Neural cell (in vitro differentiated cells): ENCODE data around the gene PDE1A. TPM values are rescaled to one million over a fixed set of nuclear protein-coding genes. Genes with fewer than 3 reads are reported as not detected.

Experiments used
- H2AFZ ChIP-seq: fragments of 200-600, 300-800 bp; sonication (generic), shearing (Covaris generic); 2 replicates; pipeline ENCODE4 v1.6.0; 2014; ENCODE audit warnings: low read depth, mild to moderate bottlenecking, antibody characterized with exemption, low read length, moderate library complexity
- H3F3A ChIP-seq: fragments of 200-600 bp; shearing (Covaris generic); 2 replicates; pipeline ENCODE4 v1.6.1; 2016; ENCODE audit warnings: mild to moderate bottlenecking, moderate library complexity, mixed read lengths, antibody characterized with exemption, low read length; ENCODE audit not compliant: insufficient read depth, poor library complexity, severe bottlenecking
- H3K27ac ChIP-seq: fragments of 200-600, 300-800 bp; sonication (generic), shearing (Covaris generic); 2 replicates; pipeline ENCODE4 v1.5.1; 2014; ENCODE audit warnings: mild to moderate bottlenecking, low read length, moderate library complexity
- H3K27me3 ChIP-seq: fragments of 300-800, 200-600 bp; sonication (generic), shearing (Covaris generic); 2 replicates; pipeline ENCODE4 v1.6.0; 2014; ENCODE audit warnings: mild to moderate bottlenecking, low read depth, low read length, moderate library complexity; ENCODE audit not compliant: insufficient read depth
- H3K36me3 ChIP-seq: fragments of 300-800, 200-600 bp; sonication (generic), shearing (Covaris generic); 2 replicates; pipeline ENCODE4 v1.5.1; 2014; ENCODE audit warnings: mild to moderate bottlenecking, antibody characterized with exemption, low read length, moderate library complexity; ENCODE audit not compliant: insufficient read depth
- H3K4me2 ChIP-seq: fragments of 300-800, 200-600 bp; sonication (generic), shearing (Covaris generic); 2 replicates; pipeline ENCODE4 v1.6.0; 2014; ENCODE audit warnings: mild to moderate bottlenecking, low read length
- H3K4me3 ChIP-seq: fragments of 300-800, 200-600 bp; sonication (generic), shearing (Covaris generic); 2 replicates; pipeline ENCODE4 v1.5.1; 2014; ENCODE audit warnings: mild to moderate bottlenecking, low read length, moderate library complexity
- H3K79me2 ChIP-seq: fragments of 200-600 bp; shearing (Covaris generic); replicated peaks from 2 replicates; pipeline ENCODE4 v1.6.0; 2014; ENCODE audit warnings: mild to moderate bottlenecking, low read length, moderate library complexity; ENCODE audit not compliant: insufficient read depth
- H3K9ac ChIP-seq: fragments of 300-800, 200-600 bp; sonication (generic), shearing (Covaris generic); 2 replicates; pipeline ENCODE4 v1.6.1; 2016; ENCODE audit warnings: mild to moderate bottlenecking, low read length, mixed read lengths
- H3K9me2 ChIP-seq: fragments of 200-600 bp; shearing (Covaris generic); 2 replicates; pipeline ENCODE4 v1.6.1; 2016; ENCODE audit warnings: mild to moderate bottlenecking, low read length, mixed read lengths; ENCODE audit not compliant: insufficient read depth
- H3K9me3 ChIP-seq: fragments of 200-600, 300-800 bp; sonication (generic), shearing (Covaris generic); 2 replicates; pipeline ENCODE4 v1.6.1; 2016; ENCODE audit warnings: mild to moderate bottlenecking, mixed run types, low read length, moderate library complexity, mixed read lengths
- H4K20me1 ChIP-seq: fragments of 200-600 bp; shearing (Covaris generic); 2 replicates; pipeline ENCODE4 v1.6.1; 2016; ENCODE audit warnings: mild to moderate bottlenecking, mixed run types; ENCODE audit not compliant: insufficient read depth
- CTCF ChIP-seq: fragments of 450-650 bp; IDR thresholded peaks from 2 replicates; pipeline ENCODE4 v1.5.1; 2014; ENCODE audit warnings: antibody characterized with exemption, mild to moderate bottlenecking, moderate library complexity; ENCODE audit not compliant: poor library complexity, severe bottlenecking
- EP300 ChIP-seq: fragments of 450-650 bp; conservative IDR thresholded peaks from 2 replicates; pipeline ENCODE4 v1.6.1; 2014; ENCODE audit warnings: antibody characterized with exemption, mild to moderate bottlenecking, moderate library complexity; ENCODE audit not compliant: poor library complexity, severe bottlenecking
- EZH2 ChIP-seq: fragments of 200-600, 300-800 bp; shearing (Covaris generic), sonication (generic); IDR thresholded peaks from 2 replicates; pipeline ENCODE4 v1.6.1; 2014; ENCODE audit warnings: antibody characterized with exemption, low read length, borderline replicate concordance, mild to moderate bottlenecking; ENCODE audit not compliant: insufficient read depth, poor library complexity, severe bottlenecking
- MXI1 ChIP-seq: fragments of 450-650 bp; conservative IDR thresholded peaks from 2 replicates; pipeline ENCODE4 v1.6.1; 2014; ENCODE audit warnings: antibody characterized with exemption, mild to moderate bottlenecking; ENCODE audit not compliant: poor library complexity, severe bottlenecking
- POLR2AphosphoS5 ChIP-seq: IDR thresholded peaks from 2 replicates; pipeline ENCODE4 v1.6.1; 2012
- RAD21 ChIP-seq: fragments of 450-650 bp; conservative IDR thresholded peaks from 2 replicates; pipeline ENCODE4 v1.6.1; 2014; ENCODE audit warnings: antibody characterized with exemption, mild to moderate bottlenecking, moderate library complexity
- REST ChIP-seq: IDR thresholded peaks from 2 replicates; pipeline ENCODE4 v1.6.1; 2012; ENCODE audit warnings: borderline replicate concordance
- SMC3 ChIP-seq: fragments of 450-650 bp; conservative IDR thresholded peaks from 2 replicates; pipeline ENCODE4 v1.6.1; 2014; ENCODE audit warnings: antibody characterized with exemption, mild to moderate bottlenecking, moderate library complexity; ENCODE audit not compliant: poor library complexity
- TAF1 ChIP-seq: IDR thresholded peaks from 2 replicates; pipeline ENCODE4 v1.6.1; 2012; ENCODE audit warnings: low read depth
- polyA minus RNA-seq: library from RNA; depleted of rRNA, polyadenylated mRNA; stranded (reverse); fragments of >200 nt; gene quantifications from 2 replicates; pipeline ENCODE4 v1.2.3, GENCODE V29; 2014
- polyA plus RNA-seq: library from polyadenylated mRNA; depleted of rRNA; stranded (reverse); fragments of >200 nt; gene quantifications from 2 replicates; pipeline ENCODE4 v1.2.3, GENCODE V29; 2014

The PDE1A gene
- polyA plus RNA-seq = 1.6 and 2.2 TPM in 2 replicates
- polyA minus RNA-seq = 4.7 and 6.1 TPM in 2 replicates

- Histone ChIP-seq H3K9me3 (no peaks in the 10 kb centered on the region), H3K36me3 (no peaks in the 10 kb centered on the region), H3K9me2 (no peaks in the 10 kb centered on the region), H4K20me1 (no peaks in the 10 kb centered on the region), H3K27ac (no peak within 1 kb of the TSS), H2AFZ (no peak within 1 kb of the TSS), H3K4me3 (no peak within 1 kb of the TSS), H3K4me2 (no peak within 1 kb of the TSS), H3K9ac (no peak within 1 kb of the TSS), H3F3A (no peaks in the 10 kb centered on the region), H3K27me3 (no peaks in the 10 kb centered on the region), H3K79me2 (no peaks in the 10 kb centered on the region)
- TF ChIP-seq EP300 (no peak), RAD21 (no peak), CTCF (no peak)
These were observed at the start of gene PDE1A for GRCh38 chr2:182426918-182427240. Gene PDE1A, minus strand, starts transcription at chr2:182427036.

- Histone ChIP-seq H3K27me3 (no peaks in the 10 kb centered on the region), H3K27ac (no peak overlapping the region), H3K9me2 (no peaks in the 10 kb centered on the region), H3K4me3 (no peak overlapping the region), H3K9me3 (no peaks in the 10 kb centered on the region), H3K9ac (no peak overlapping the region), H2AFZ (no peak overlapping the region), H3K4me2 (no peak overlapping the region), H3K79me2 (no peaks in the 10 kb centered on the region), H3K36me3 (no peaks in the 10 kb centered on the region), H4K20me1 (no peaks in the 10 kb centered on the region), H3F3A (no peaks in the 10 kb centered on the region)
- TF ChIP-seq EP300 = no peak
- no peak for TF ChIP-seq REST
- no peak for TF ChIP-seq EZH2
- TF ChIP-seq TAF1 = no peak
- TF ChIP-seq SMC3 = no peak
- no peak for TF ChIP-seq CTCF
- TF ChIP-seq MXI1 = no peak
- TF ChIP-seq POLR2AphosphoS5 = no peak
- TF ChIP-seq RAD21 = no peak
These were observed 46.8 kb upstream of the PDE1A start for GRCh38 chr2:182473635-182474034.
